Transverse colon (tissue), 4 donors: ENCODE measurements around the gene SRRM4. TPM values are rescaled to one million over a fixed set of nuclear protein-coding genes. Genes with fewer than 3 reads are reported as not detected.

Experiments used
- DNase-seq: peaks from one replicate; pipeline ENCODE4 v3.0.0-alpha.2; 2019
- H3K27ac ChIP-seq, 4 donors: fragments of 200-600 bp; sonication (generic); 2 replicates each; pipeline ENCODE4 v1.5.1; 2016 to 2018; ENCODE audit warnings: inconsistent platforms in 4 of 4
- H3K27me3 ChIP-seq: fragments of 200-600 bp; sonication (generic); 2 replicates; pipeline ENCODE4 v1.5.1; 2017; ENCODE audit warnings: inconsistent platforms
- H3K36me3 ChIP-seq, 4 donors: fragments of 200-600 bp; sonication (generic); 2 replicates each; pipeline ENCODE4 v1.5.1; 2017 to 2019; ENCODE audit warnings: inconsistent platforms in 4 of 4
- H3K4me1 ChIP-seq, 4 donors: fragments of 200-600 bp; sonication (generic); 2 replicates each; pipeline ENCODE4 v1.5.1; 2017 to 2020; ENCODE audit warnings: inconsistent platforms in 4 of 4
- H3K4me3 ChIP-seq, 4 donors: fragments of 200-600 bp; sonication (generic); 1 replicate in 1 of 4; 2 replicates in 3 of 4; pipeline versions ENCODE4 v1.5.1 to v1.6.1; 2017 to 2019; ENCODE audit warnings: inconsistent platforms in 4 of 4
- H3K9me3 ChIP-seq, 2 donors: fragments of 200-600 bp; sonication (generic); 2 replicates each; pipeline ENCODE4 v1.5.1; 2017 to 2019; ENCODE audit warnings: inconsistent platforms in 2 of 2
- CTCF ChIP-seq, 5 experiments: fragments of 200-600 bp in 3 of 5; fragments of 450-650 bp in 2 of 5; sonication (generic) in 3 of 5; IDR thresholded peaks; 1 replicate in 2 of 5; 2 replicates in 3 of 5; pipeline ENCODE4 v1.5.1; 2016 to 2017; ENCODE audit warnings: antibody characterized with exemption in 5 of 5, inconsistent platforms in 3 of 5, mild to moderate bottlenecking in 2 of 5, moderate library complexity in 1 of 5
- EP300 ChIP-seq: sonication (generic); formaldehyde crosslinking; IDR thresholded peaks from one replicate; pipeline ENCODE4 v1.6.1; 2017; ENCODE audit warnings: antibody characterized with exemption, low read depth
- POLR2A ChIP-seq: fragments of 450-650 bp; IDR thresholded peaks from one replicate; pipeline ENCODE4 v1.6.1; 2016; ENCODE audit warnings: antibody characterized with exemption, mild to moderate bottlenecking, moderate library complexity
- POLR2AphosphoS5 ChIP-seq, 3 donors: sonication (generic); formaldehyde crosslinking; IDR thresholded peaks; one replicate each; pipeline ENCODE4 v1.6.1; 2016; ENCODE audit warnings: antibody characterized with exemption in 3 of 3
- WGBS, 2 donors: methylation state at CpG; one replicate each; pipeline ENCODE4 v1.1.5; 2018; ENCODE audit warnings: low coverage in 1 of 2; 5-methylcytosine and 5-hydroxymethylcytosine counted together
- in situ Hi-C, 4 donors: fragments of 200-750 bp; cut with MboI; loops; one replicate each; pipeline versions ENCODE4 v1.15.0 to v1.15.1; 2017; ENCODE audit warnings: low sequenced_read_pairs in 3 of 4, low pct_ligation_motif_present in 1 of 4, low pct_unique_long_range_greater_than_20kb in 1 of 4
- intact Hi-C: fragments of 100-400 bp; cut with DNase I; formaldehyde crosslinking; loops from one replicate; pipeline ENCODE4 v1.15.1; 2023; ENCODE audit warnings: low total_unique reads
- total RNA-seq, 4 donors: library from RNA; depleted of rRNA; stranded (reverse); fragments of >200 nt; gene quantifications; one replicate each; pipeline ENCODE4 v1.1.0, GENCODE V29; 2016

The SRRM4 gene
- total RNA-seq, 4 donors from 2014 or later, result 0.14 TPM; not detected in 3

DNA sequence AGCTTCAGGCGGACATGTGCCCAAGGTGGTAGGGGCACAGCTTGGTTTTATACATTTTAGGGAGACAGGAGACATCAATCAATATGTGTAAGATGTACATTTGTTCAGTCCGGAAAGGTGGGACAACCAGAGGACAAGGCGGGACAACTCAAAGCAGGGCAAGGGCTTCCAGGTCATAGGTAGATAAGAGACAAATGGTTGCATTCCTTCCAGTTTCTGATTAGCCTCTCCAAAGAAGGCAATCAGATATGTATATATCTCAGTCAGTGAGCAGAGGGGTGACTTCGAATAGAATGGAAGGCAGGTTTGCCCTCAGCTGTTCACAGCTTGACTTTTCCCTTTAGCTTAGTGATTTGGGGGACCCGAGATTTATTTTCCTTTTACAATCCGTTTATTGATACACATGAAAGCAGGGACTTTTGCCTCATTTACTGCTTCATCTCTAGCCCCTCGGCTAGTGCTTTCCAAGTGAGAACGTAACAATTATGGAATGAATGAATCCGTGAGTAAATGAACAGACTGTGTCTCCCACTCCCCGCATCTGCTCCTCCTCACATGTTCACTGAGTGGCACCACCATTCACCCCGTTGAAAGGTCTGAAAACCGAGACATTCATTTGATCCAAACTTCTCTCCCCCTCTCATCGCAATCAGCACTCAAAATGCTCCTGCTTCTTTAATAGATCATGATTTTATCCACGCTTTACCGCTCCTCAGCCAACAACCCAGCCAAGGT, 190.5 kb downstream of the SRRM4 start:
- TF ChIP-seq POLR2A (no peak), CTCF (IDR thresholded peaks at IDR 0.05) (no peak), POLR2AphosphoS5 (IDR thresholded peaks at IDR 0.05) (no peak), EP300 (no peak)
- in situ Hi-C loops (no loop called here), intact Hi-C loops (no loop called here)
- Histone ChIP-seq H3K4me1 (peaks cover 0 to 4% (median 0%) of the 10 kb centered on the region in 4 donors), H3K4me3 (no peak overlapping the region), H3K9me3 (no peaks in the 10 kb centered on the region), H3K27ac (no peak overlapping the region), H3K36me3 (no peaks in the 10 kb centered on the region), H3K27me3 (no peaks in the 10 kb centered on the region)
- 72 to 85% methylated on average over 7 to 15 of the region's 15 CpGs for WGBS, 2 donors
- no peak for DNase-seq

- Histone ChIP-seq H3K4me3 (no peak overlapping the region), H3K4me1 (peaks cover 0 to 6% (median 2%) of the 10 kb centered on the region in 4 donors), H3K9me3 (no peaks in the 10 kb centered on the region), H3K27me3 (peaks cover 9% of the 10 kb centered on the region), H3K27ac (peak overlapping the region in 1 of 4 donors; percentile 72), H3K36me3 (no peaks in the 10 kb centered on the region)
- TF ChIP-seq EP300 (no peak), CTCF (IDR thresholded peaks at IDR 0.05) (no peak), POLR2A (no peak), POLR2AphosphoS5 (IDR thresholded peaks at IDR 0.05) (no peak)
- whole genome bisulfite sequencing, 2 donors, result 70% methylated on average over 5 of the region's 5 CpGs; no CpG with 5 or more reads in 1 of the 2 donors
- no peak for DNase-seq
- intact Hi-C loops (no loop called here), in situ Hi-C loops (no loop called here)
These were observed 193.7 kb downstream of the SRRM4 start for GRCh38 chr12:119175081-119175480.

DNA sequence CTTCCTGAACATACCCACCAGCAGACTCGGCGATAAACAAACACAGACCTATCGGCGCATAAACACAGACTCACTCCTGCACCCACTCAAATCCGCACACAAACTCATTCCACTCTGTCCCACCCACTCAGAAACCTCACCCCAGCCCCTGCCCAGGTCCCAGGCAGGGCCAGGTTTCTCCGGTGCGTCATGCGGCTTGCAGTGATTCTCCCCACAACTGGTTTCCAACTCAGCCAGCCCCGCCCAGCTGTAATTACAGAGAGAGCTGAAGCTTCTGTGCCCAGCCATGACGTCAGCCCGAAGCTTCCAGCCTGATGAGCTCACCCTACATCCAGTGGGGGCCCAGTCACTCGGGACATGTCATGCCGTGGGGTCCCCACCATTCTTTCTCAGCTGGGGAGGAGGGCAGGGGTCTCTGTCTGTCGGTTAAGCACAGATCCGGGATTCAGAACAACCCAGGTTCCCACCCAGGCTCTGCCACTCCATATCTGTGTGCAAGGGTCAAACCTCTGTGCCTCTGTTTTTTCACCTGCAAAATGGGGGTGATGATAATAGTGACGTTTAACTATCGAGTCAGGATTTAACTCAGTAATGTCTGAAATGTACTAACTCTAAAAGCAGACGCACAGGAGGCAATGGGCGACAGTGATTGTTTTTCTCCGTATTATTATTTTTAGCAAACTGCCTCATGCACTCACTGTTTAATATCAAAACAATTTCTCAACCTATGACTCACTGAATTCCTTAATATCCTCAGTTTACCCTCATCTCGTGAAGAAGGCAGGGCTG, 195.1 kb downstream of the SRRM4 start:
- intact Hi-C loops, result no loop called here
- TF ChIP-seq EP300 (no peak), POLR2A (peak; percentile 32), POLR2AphosphoS5 (IDR thresholded peaks at IDR 0.05) (peak; percentile 39 to 71 (median 71)), CTCF (IDR thresholded peaks at IDR 0.05) (no peak)
- Histone ChIP-seq H3K27me3 (peaks cover 9% of the 10 kb centered on the region), H3K9me3 (no peaks in the 10 kb centered on the region), H3K36me3 (no peaks in the 10 kb centered on the region), H3K4me3 (peak overlapping the region in 3 of 4 donors; percentile 12 to 33 (median 14)), H3K27ac (peak overlapping the region; percentile 88 to 95 (median 90)), H3K4me1 (peaks cover 0 to 6% (median 2%) of the 10 kb centered on the region in 4 donors)
- WGBS, 2 donors, result 36 to 80% methylated on average over 2 to 21 of the region's 21 CpGs
- DNase-seq, result peak; percentile 81
- in situ Hi-C loops, result no loop called here

DNA sequence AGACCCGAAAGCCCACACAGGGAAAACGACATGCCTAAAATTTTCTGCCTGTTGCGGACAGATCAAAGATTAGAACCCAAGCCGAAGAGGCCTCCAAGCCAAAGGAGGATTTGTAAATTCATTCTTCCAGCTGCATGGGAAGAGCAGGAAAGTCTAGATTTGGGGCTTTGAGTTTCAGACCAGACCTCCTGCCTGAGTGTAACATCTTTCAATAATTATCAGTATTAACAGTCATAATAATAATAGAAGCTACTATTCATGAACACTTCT, 195.7 kb downstream of the SRRM4 start:
- Histone ChIP-seq H3K27ac (peak overlapping the region; percentile 88 to 95 (median 90)), H3K9me3 (no peaks in the 10 kb centered on the region), H3K4me3 (no peak overlapping the region), H3K4me1 (peaks cover 0 to 6% (median 2%) of the 10 kb centered on the region in 4 donors), H3K27me3 (peaks cover 9% of the 10 kb centered on the region), H3K36me3 (no peaks in the 10 kb centered on the region)
- DNase-seq, result no peak
- intact Hi-C loops (no loop called here), in situ Hi-C loops (no loop called here)
- TF ChIP-seq POLR2AphosphoS5 (IDR thresholded peaks at IDR 0.05) (no peak), POLR2A (no peak), EP300 (no peak), CTCF (IDR thresholded peaks at IDR 0.05) (no peak)
- WGBS, 2 donors, result 85 to 100% methylated on average over 1 to 4 of the region's 4 CpGs
